NB4 (cell line): Measurements from ENCODE around the gene PUM1.

Source experiments
- MYC ChIP-seq: IDR thresholded peaks from 2 replicates; pipeline ENCODE4 v1.6.1; 2011; ENCODE audit warnings: low read depth, low read length
- POLR2A ChIP-seq: IDR thresholded peaks from 2 replicates; pipeline ENCODE4 v1.6.1; 2011; ENCODE audit warnings: mild to moderate bottlenecking; ENCODE audit not compliant: insufficient read length; ENCODE audit errors: extremely low read depth
- TF ChIP-seq, protein P1 (sequence below): IDR thresholded peaks from one replicate; pipeline ENCODE4 v1.5.1; 2012; ENCODE audit warnings: low read depth, low read length
- TF ChIP-seq, protein P2 (sequence below): IDR thresholded peaks from 2 replicates; pipeline ENCODE4 v1.6.1; 2011; ENCODE audit warnings: low read depth, low read length

- TF ChIP-seq POLR2A = no peak
- TF ChIP-seq, protein P1, sequence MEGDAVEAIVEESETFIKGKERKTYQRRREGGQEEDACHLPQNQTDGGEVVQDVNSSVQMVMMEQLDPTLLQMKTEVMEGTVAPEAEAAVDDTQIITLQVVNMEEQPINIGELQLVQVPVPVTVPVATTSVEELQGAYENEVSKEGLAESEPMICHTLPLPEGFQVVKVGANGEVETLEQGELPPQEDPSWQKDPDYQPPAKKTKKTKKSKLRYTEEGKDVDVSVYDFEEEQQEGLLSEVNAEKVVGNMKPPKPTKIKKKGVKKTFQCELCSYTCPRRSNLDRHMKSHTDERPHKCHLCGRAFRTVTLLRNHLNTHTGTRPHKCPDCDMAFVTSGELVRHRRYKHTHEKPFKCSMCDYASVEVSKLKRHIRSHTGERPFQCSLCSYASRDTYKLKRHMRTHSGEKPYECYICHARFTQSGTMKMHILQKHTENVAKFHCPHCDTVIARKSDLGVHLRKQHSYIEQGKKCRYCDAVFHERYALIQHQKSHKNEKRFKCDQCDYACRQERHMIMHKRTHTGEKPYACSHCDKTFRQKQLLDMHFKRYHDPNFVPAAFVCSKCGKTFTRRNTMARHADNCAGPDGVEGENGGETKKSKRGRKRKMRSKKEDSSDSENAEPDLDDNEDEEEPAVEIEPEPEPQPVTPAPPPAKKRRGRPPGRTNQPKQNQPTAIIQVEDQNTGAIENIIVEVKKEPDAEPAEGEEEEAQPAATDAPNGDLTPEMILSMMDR = no peak
- TF ChIP-seq MYC = no peak
- TF ChIP-seq, protein P2, sequence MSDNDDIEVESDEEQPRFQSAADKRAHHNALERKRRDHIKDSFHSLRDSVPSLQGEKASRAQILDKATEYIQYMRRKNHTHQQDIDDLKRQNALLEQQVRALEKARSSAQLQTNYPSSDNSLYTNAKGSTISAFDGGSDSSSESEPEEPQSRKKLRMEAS = no peak
These were observed 151.0 kb downstream of the PUM1 start for GRCh38 chr1:30914587-30914922.
